ENCODE measurements around the gene NAPG.
"Not testable (repeated sequence)": the region's sequence is repeated elsewhere in the genome, so short reads cannot be mapped to it uniquely, and the experiment has no call there.

Gene NAPG

DNA sequence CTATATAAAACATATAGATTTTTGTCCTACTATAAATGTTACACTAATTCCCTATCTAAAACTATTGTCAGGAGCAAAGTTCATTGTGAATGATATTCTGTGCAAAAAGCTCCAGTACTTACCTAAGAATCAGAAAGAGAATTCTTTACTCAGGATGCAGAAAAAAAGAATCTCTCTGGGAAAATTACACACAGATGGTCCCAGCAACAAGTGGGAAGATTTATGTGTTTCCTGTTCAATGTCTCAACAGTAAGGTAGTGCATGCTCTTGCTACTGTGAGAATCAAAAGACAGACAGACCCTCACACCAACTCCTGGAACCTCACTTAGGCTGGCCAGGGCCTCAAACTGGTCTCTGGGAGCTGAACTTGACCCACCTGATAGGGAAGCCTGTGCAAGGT, 11.2 kb upstream of the NAPG start:
- DNase-seq: no peak

DNA sequence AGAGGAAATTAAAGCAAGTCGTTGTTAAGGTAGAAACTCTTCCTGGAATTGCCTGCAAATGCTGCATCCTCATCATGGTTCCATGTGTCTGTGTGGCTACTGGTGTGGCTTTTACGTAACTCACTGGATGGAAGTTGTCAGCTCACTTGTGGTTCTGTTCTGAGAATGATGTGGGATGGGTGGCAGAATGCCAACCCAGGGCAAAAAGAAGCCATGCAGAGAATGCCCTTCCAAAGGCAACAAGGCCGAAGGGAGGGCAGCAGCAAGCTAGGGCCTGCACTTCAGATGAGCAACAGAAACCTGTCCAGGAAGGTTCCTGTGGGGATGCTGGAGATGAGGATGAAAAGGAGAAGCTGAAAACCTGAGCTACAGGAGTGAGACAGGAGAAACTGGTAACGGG, 10.4 kb upstream of the NAPG start:
- DNase-seq: no peak

DNA sequence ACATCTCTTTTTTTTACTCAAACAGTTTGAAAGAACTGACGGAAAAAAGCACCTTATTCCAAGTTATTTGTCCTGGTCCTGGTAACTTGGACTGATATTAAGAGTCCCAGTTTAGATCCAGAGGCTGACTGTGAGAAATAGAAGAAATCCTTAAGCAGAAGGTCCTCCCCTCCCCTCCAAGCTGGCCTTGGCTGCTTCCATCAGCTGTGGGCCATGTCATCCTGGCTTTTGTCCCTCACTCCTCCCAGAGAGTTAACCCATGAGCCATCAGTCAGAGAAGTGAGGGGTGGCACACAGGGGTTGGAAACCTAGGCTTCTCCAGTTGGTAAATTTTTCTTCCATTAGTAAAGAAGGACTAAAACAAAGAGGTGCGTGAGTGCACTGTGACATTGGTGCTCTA, 9.7 kb upstream of the NAPG start:
- DNase-seq: no peak

DNA sequence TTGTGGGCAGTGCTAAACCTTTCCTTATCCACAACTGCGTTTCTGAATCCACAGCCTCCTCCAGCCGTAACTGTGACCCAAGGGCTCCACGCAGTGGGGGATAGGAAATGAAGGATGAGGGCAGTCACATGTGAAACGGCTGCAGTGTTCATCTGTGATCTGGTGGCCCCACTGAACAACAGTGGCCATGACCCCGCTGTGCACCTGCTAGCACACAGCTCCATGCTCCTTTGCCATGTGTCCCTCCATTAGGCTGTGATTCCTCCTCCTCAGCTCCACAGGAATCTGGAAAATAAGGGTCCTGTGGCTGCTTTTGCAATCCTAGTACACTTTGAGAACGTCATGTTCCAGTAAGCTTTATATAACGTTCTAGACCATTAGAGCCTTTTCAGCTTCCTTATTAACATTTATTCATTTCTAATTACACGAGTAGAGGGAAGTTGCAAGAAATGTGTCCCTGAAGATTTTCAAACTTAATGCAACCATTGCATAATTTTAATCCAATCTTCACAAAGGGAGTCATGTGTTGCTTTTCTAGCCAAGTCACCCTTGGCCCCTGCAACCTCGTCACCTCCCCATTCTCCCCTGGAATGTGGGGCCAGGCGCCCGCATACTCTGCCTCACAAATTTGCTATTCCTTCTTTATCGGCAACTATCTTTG, 7.1 kb upstream of the NAPG start:
- DNase-seq: peak; percentile 41

DNA sequence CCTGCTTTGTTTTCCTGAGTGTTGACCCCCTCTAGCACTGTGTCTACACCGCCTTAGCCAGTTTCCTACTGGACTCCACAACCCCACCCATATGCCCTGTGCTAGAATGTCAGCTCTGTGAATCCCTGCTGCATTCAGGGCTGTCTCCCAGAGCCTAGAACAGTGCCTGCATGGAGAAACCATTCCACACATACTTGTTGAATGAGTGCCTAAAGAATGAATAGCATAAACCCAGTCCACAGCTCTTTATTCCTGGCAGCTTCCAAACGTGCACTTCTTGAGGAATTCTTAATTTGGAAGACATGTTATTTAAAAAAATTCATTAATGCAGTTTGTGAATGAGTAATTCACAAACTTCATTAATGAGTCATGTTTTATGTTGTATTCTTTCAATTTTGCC, 6.5 kb upstream of the NAPG start:
- peak; percentile 63 for DNase-seq

DNA sequence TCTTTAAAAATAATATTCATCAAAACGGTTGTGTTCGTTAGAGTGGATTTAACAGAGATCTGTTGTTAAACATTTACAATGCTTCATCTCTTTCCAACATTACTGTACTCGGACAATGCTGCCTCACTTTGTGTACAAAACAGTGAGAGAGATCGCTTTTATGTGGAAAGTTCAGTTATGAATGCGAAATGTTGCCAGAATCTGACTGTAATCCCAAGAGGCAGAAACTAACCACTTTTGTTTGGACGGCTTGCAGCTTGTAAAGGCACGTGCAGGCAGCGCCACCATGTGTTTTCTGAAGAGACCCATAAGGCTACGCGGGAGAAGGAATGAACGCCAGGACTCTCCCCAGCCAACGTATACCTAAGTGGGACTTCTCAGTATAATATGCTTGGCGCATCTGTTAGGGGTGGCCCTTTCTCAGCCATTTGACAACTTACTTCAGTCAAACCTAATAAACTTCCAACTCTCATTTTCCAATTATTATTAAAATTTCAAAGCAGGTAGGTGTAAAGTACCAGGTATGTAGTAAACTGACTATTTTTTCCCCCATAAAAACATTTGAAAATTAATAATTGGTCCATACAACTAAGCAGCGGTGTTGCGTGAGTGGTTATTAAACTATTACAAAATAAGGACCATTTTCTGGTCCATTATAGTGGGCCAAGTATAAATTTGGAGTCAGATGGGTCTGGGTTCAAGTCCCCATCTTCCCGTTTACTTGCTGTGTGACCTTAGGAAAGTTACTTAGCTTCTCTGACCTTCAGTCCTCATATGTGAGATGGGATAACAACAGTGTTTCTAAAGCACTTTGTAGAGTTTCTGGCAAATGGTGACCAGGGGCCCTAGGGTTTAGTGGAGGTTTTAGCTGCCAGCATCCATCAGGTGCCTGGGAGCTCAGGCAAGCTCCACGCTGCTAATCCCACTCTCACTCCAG, 5.6 kb upstream of the NAPG start:
- peak; percentile 89 for DNase-seq

DNA sequence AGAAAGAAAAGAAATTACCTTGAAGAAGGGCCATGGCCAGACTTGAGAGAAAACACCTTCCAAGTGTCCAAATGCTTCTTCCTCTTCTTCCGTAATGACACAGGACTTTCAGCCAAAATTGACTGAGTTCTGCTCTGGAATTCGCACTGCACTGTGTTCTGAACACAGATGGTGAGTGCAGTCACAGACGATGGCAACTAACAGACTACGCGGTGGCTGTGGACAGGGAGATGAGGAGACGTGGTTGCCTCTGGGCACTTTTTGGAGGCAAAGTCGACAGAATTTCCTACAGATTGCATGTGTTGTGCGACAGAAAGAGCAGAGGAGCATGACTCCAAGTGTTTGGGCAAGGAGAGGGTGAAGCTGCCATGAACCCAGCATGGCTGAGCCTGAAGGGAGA, 4.3 kb upstream of the NAPG start:
- DNase-seq: no peak

DNA sequence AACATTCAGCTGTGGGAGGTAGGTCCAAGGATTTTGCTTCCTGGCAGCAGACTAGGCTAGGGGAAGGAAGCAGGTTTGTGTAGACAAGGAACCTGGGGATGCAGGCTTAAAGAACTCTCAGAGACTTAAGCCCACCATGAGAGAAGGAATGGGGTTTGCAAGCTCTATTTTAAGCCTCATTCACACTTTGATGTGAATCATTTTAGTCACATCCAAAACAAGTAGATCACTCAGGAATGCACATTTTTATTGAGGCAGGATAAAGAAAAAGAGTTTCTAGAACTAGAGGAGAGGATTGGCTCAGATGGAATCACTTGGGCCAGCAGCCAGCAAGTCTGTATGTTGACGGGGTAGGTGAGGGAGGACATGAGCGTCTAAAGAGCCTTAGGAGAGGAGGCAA, 3.3 kb upstream of the NAPG start:
- DNase-seq: no peak

DNA sequence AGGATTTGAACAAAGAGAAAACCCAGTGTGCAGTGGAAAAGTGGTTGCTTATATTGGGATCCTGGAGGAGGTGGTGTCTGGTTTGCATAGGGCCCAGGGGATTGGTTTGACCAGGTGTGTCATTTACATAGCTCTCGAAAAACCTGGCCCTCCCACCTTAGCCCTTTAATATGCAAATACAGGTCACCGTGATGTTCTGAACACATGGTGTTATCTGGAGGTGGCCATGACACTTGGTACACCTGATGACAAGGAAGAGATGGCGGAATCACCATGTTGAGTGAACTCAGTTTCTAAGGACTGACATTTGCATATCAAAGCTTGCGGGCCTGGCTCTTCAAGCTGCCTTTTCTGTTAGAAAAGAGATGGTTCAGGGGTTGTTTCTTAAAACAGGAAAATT, 2.3 kb upstream of the NAPG start:
- no peak for DNase-seq

DNA sequence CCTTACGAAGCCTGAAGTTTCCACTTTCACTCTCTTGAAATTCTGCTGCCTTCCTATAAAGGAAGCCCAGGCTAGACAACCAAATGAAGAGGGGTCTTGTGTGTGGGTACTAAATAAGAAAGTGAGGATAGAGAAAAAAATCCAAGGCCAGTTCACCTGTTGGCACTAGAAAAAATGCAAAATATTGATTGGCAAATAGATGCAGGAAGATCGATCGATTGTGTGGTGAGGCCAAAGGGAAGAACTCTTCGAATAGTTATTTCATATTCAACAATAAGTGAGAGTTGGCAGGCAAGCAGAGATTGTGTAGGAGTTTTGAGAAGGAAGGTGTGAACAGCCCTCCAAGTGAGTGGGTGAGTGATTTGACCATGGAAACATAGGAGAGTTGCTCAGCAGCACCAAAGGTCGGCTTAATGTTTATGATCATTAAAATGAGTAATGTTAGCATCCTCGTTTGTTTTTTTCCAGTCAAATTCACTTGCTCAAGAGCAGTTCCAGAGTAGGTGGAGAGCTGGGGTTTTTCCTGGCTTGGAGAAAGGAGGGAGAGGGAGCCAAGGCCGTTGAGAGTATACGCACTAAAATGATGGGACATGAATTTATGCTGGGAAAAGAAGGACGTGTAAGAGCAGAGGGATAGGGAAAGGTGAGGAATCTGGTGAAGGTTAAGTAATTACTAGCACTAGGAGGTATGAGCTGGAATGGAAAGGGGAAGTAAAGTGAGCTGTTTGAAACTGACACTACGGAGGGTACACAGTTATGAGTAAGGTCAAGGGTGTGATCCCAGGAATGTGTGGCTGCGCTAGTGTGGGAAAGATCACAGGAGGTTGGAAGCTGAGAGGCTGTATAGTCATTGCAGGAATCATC, 1.1 kb upstream of the NAPG start:
- peak; percentile 71 for DNase-seq

DNA sequence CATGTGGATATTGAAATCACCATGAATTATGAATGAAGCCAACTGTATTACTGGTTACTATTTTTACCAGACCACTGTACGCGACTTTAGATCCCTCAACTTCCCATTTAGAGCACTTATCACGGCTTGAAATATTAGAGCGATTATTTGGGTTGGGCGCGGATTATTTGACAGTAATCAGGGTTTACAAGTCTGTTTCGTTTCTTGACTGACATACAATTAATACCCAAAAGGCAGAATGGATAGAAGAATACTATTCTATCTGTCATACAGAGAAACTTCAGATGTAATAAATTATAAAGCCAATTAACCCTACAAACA, 496 bp upstream of the NAPG start:
- DNase-seq: no peak

DNA sequence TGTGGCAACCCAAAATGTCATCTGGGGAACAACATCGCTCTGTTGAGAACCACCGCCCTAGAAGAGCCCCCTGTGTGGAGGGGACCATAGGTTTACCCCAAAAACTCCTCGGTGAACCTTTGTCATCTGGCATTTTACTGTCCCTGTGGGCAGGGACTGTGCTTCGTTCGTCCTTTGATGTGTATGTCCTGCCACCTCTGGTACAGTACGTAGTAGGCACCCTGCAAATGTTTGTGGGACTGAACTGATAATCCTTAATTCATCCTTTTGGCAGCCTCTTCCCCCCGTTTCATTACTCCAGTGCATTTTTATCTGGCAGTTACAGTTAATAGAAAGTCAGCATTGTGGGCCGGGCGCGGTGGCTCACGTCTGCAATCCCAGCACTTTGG, 728 bp downstream of the NAPG start:
- peak; percentile 12 for DNase-seq

DNA sequence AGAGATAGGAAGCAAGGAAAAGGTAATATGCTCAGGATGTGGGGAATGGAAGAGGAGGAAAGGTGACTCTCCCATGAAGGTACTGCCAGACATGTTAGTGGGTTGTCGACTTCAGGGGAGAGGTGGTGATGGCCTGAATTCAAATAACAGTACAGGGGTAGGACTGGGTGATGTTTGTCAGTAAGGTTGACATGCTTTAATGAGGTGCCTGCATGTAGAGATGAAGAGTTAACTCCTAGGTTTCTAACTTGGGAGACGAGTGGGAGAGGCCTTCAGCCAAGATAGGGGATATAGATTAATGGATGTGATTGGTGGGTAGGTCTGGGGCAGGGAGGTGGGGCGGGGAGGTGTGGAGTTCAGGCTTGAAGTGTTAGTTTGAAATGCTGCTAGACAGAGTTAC, 2.6 kb downstream of the NAPG start:
- DNase-seq: no peak

DNA sequence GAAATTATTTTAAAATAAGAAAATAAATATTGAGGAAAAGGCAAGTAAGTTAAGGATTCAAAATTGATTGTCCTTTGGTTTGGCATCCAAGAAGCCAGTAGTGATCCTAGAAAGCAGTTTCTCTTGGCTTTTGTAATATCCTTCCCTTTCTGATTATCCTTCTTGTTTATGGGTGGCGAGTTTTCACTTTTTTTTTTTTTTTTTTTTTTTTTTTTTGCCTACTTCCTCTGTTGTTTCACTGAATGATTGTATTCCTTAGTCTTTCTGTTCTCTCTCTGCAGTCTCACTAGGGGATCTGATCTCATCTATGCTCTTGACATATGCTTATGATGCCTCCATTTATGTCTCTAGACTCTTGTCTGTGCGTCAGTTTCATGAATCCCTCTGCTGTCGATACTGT, 4.2 kb downstream of the NAPG start:
- no peak for DNase-seq

DNA sequence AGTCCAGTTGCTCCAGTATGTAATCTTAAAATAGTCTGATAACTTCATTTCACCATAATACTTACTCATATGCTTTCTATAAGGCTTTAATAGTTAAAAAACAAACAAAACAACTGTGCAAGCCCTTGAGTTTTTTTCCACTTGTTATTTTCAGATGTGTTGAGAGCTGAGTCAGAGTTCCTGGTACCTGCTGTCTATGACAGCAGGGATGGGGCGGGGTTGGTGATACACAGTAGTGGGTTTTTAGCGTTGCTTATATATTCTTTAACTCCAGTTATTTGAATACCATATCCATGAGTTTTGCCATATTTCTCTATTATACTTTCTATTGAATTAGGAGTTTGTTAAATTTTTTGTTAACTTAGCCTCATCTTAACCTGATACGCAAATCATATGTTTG, 5.0 kb downstream of the NAPG start:
- no peak for DNase-seq

DNA sequence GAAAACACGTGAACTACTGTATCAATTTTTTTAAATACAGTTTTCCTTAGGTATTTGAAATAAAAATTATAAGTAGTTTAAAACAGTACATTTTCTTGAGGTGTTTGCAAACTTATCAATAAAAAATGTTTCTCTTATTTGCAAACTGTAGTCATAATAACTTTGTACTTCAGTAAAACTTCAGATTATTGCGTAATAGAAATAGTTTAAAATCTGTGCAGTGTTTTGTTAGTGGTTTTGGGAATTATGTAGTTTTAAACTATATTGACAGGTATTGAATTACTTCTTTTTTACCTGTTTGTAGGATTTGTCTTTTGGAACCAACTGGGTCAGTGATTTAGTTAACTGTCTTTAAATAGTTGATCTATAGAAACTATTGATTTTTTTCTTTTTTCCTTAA, 7.3 kb downstream of the NAPG start:
- DNase-seq: no peak

DNA sequence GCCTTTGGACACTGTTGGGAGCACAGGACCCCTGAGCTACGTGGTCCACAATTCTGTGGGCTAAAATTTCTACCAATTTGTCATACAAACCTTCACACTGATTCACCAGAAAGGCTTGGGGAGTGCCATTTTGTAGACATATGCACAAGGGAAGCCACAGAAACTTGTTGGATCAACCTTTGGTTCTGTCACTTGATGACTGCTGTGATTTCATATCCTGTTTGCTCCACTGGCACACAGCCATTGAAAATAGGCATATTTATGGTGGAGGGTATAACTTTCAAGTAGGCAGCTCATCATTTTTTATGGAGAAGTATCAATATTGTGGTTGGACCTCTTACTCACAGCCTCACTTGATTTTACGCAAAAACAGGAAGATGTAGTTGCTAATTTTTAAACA, 10.5 kb downstream of the NAPG start:
- peak; percentile 61 for DNase-seq

DNA sequence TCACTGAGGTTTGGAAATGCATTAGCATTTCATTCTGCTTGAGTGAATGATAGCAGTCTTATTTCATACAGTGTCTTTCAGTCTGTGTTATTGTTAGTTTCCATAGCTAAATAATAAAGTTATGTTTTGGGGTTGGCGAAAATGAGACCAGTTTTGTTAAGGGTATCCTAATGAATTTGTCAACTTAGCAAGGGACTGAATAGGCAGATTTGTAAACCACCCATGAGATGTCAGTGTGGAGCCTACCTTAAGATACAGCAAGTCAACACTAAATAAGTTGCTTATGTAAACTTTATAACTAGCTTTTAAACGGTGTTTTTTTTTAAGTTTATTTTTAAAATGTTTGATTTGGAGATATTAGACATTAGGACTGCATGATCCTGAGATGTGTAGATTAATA, 11.9 kb downstream of the NAPG start:
- no peak for DNase-seq

DNA sequence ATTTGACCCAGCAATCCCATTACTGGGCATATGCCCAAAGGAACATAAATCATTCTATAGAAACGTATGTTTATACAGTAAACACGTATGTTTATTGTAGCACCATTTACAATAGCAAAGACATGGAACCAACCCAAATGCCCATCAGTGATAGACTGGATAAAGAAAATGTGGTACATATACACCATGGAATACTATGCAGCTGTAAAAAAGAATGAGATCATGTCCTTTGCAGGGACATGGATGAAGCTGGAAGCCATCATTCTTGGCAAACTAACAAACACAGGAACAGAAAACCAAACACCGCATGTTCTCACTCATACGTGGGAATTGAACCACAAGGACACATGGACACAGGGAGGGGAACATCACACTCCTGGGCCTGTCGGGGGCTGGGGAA, 13.3 kb downstream of the NAPG start:
- not testable (repeated sequence) for DNase-seq

DNA sequence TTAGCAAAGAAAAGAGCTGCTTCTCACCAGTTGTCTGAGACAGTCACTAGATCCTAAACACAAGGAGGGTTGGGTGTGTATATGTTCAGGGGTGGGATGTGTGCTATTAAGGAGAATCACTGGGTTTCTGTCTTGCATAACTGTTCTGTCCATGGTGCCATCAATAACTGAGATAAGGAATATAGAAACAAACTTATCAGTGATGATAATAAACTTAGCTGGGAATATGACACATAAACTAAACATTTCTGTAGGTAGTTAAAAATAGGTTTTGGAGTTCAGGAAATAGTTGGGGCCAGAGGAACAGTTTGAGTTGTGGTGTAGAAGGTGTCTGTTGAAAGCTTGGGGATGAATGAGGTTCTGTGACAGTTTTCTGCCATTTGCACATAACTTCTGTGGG, 17.4 kb downstream of the NAPG start:
- no peak for DNase-seq

DNA sequence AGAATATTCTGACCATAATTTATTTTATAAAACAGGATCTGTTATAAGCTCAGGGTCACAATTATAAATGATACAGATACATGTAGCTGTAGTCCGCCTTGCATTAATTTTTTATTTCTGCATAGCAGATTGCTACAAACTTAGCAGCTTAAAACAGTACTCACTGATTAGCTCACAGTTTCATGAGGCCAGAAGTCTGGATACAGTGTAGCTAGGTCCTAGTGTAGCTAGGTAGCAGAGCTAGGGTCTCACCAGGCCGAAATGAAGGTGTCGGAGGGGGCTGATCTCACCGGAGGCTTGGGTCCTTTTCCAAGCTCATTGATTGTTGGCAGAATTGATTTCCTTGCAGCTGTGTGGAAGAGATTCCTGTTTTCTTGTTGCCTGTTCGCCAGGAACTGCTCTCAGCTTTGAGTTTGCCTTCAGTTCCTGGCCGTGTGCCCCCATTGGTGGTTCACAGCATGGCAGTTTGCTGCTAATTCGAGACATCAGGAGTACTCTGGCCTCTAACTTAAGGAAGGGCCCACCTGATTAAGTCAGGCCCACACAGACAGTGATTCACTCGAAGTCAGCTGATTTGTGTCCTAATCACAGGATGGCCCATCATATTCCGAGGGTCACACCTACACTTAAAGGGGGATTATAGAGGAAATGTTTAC, 18.4 kb downstream of the NAPG start:
- no peak for DNase-seq

DNA sequence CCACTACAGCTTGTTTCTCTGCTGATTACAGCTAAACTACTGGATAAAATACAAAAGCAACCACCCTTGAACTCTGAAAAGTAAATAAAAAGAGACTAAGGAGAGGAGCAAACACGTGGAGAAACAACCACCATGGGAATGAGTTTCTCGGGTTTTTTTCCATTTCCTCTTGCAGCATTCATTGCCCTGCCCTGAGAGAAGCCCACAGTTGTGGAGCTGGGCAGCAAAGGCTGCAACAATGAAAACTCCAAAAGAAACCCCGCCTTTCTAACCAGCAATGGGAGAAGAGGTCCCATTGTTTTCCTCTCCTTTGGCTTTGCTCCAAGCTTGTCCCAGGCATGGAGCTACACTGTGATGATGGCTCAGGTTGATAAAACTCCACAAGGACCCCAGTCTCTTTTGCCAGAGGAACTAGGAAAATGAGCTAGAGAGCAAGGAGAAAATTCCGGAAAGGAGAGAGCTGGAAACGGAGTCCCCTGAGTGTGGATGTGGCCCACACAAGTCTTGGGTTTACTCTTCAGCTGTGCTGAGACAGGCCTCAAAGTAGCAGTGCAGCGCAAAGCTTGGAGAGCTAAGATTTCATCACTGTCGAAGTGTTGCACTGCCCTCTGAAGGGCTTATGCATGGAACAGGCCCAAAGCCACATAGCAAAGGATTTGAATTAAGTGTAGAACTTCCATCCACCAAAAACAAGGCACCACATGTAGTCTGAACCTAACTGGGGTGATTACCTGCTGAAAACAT, 20.9 kb downstream of the NAPG start:
- no peak for DNase-seq

DNA sequence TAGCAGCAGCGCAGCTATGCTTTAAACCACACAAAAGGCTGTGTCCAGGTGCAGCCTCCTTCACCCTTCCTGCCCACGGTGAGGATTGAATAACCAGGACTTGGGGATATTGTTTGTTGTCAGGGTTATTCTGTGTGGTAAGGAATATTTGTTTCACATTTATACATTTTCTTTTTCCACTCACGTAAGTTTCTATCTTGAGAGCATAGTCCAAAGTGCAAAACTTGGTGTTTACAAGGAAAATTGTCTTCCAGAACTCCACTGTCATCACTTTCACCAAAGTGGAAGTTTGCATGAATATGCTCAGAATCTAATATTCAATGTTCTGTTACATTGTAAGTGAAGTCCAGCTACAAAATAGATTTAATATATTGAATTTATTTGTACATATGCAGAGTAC, 26.4 kb downstream of the NAPG start:
- DNase-seq: no peak

All from EL (cell line).